ENCODE data around the gene NT5C2. TPM values are rescaled to one million over a fixed set of nuclear protein-coding genes. Genes with fewer than 3 reads are reported as not detected.

NT5C2 gene
- total and polyA plus RNA-seq, 4 donors = 89.2 to 118 (median 94.1) TPM

DNA sequence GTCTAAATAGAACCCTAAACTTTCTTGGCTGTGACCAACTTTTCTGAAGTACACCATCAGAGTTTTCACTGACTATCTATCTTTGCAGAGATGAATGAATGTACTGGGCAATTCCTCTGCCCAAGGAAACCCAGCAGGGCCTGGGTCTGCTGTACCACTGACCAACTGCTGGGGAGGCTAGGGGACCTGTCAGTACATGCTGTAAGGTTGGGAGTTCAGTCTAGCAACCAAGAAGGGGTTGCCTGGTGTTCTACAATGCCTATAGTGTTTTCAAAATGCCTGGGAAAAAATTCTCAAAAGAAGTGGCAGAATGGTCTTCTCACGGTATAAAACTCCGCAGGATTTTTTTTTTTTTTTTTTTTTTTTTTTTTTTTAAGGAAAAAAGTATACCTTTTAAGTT, 106.3 kb downstream of the NT5C2 start:
- Histone ChIP-seq H3K4me3 (ENCODE audit: low read depth, low read length) (no peak overlapping the region), H3K36me3 (ENCODE audit: control insufficient read depth, insufficient read depth, low read length) (peaks cover 28% of the 10 kb centered on the region), H3K27me3 (ENCODE audit: control insufficient read depth, insufficient read depth, low read length) (no peaks in the 10 kb centered on the region), H3K4me1 (ENCODE audit: control insufficient read depth, insufficient read depth, low read length) (no peaks in the 10 kb centered on the region), H3K27ac (ENCODE audit: low read depth, low read length) (no peak overlapping the region), H3K9me3 (ENCODE audit: control insufficient read depth, insufficient read depth, low read length) (no peaks in the 10 kb centered on the region)
- DNase-seq (ENCODE audit: low read depth in 4 of 6, low spot score in 6 of 6) = no peak
- no CpG with 5 or more reads among the region's 2 CpGs for WGBS (ENCODE audit: insufficient coverage)

DNA sequence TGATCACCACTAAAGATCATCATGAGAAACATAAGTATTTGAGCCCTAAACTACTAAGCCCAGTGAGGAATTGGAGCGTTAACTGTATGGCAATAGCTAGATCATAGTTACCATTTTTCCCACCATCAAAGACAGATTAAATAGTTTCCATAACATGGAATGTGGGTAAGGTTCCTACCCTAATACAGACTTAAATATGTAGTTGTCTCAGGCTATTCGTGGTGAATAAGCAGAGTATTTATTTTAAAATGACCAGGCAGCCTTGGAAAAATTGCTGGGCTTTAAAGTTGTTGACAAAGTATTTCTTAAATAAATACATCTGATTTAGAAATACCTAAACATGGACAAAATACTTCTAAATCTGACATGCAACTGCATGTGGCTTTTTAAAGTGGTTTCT, 106.8 kb downstream of the NT5C2 start:
- no peaks in the 10 kb centered on the region for H3K27me3 ChIP-seq (ENCODE audit: control insufficient read depth, insufficient read depth, low read length)
- no peaks in the 10 kb centered on the region for H3K4me1 ChIP-seq (ENCODE audit: control insufficient read depth, insufficient read depth, low read length)
- H3K27ac ChIP-seq (ENCODE audit: low read depth, low read length) = no peak overlapping the region
- DNase-seq (ENCODE audit: low read depth in 4 of 6, low spot score in 6 of 6) = no peak
- WGBS (ENCODE audit: insufficient coverage) = no CpG with 5 or more reads among the region's 2 CpGs
- peaks cover 27% of the 10 kb centered on the region for H3K36me3 ChIP-seq (ENCODE audit: control insufficient read depth, insufficient read depth, low read length)
- no peaks in the 10 kb centered on the region for H3K9me3 ChIP-seq (ENCODE audit: control insufficient read depth, insufficient read depth, low read length)
- H3K4me3 ChIP-seq (ENCODE audit: low read depth, low read length) = no peak overlapping the region

DNA sequence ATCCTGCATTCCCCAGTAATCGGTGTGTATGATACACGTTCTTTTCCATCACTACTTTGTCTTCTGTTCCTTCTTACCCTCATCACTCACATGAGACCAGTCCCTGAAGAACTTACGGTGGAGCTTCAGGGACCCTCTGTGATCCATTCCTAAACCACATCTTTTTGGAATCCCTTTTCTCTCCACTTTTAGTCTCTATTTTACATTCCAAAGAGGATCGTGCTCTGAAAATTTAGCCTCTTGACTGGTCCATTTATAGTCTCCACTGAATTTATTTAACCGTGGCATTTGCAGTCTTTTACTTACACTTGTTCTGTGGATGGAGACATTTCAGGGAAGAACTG, 109.1 kb downstream of the NT5C2 start:
- Histone ChIP-seq H3K27ac (ENCODE audit: low read depth, low read length) (no peak overlapping the region), H3K4me3 (ENCODE audit: low read depth, low read length) (no peak overlapping the region), H3K9me3 (ENCODE audit: control insufficient read depth, insufficient read depth, low read length) (no peaks in the 10 kb centered on the region), H3K27me3 (ENCODE audit: control insufficient read depth, insufficient read depth, low read length) (no peaks in the 10 kb centered on the region), H3K36me3 (ENCODE audit: control insufficient read depth, insufficient read depth, low read length) (peaks cover 29% of the 10 kb centered on the region), H3K4me1 (ENCODE audit: control insufficient read depth, insufficient read depth, low read length) (no peaks in the 10 kb centered on the region)
- WGBS (ENCODE audit: insufficient coverage) = 95% methylated on average over 4 of the region's 5 CpGs
- DNase-seq (ENCODE audit: low read depth in 4 of 6, low spot score in 6 of 6) = no peak

DNA sequence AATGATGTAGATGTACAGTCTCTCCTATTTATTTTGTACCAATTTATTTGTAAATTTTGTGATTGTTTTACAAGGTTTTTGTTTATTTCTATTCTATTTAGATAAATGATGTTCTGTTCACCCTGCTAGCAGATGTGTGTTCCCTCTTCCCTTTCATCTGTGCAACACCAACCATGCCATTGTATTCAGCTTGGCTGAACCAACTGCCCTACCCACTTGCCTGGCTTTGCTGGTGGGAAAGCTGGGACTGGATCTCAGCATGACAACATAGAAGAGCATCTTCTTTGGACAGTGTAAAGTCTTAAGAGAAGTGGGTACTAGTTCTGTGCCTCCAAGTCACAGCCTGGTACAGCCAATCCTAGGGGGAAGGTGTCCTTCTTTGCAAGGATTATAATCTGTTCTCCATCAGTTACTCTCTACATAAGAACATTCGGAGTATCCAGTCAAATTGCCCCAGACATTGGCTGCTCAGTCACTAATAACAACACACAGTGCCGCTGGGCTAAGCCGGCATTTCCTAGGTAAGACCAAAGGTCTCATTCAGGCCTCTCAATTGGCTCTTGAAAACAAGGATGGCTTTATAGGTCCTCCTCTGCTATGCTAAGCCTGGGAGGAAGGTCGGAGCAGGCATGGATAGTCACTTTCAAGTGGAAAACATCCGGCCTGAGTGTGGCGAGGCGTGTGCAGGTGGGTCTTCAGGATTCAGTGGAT, 109.7 kb downstream of the NT5C2 start:
- no peak for DNase-seq (ENCODE audit: low read depth in 4 of 6, low spot score in 6 of 6)
- Histone ChIP-seq H3K36me3 (ENCODE audit: control insufficient read depth, insufficient read depth, low read length) (peaks cover 32% of the 10 kb centered on the region), H3K4me1 (ENCODE audit: control insufficient read depth, insufficient read depth, low read length) (no peaks in the 10 kb centered on the region), H3K27me3 (ENCODE audit: control insufficient read depth, insufficient read depth, low read length) (no peaks in the 10 kb centered on the region), H3K4me3 (ENCODE audit: low read depth, low read length) (no peak overlapping the region), H3K27ac (ENCODE audit: low read depth, low read length) (no peak overlapping the region), H3K9me3 (ENCODE audit: control insufficient read depth, insufficient read depth, low read length) (no peaks in the 10 kb centered on the region)
- 98% methylated on average over 6 of the region's 7 CpGs for WGBS (ENCODE audit: insufficient coverage)

GRCh38 chr10:103082683-103083082, 110.4 kb downstream of the NT5C2 start:
- 100% methylated on average over 1 of the region's 1 CpG for WGBS (ENCODE audit: insufficient coverage)
- DNase-seq (ENCODE audit: low read depth in 4 of 6, low spot score in 6 of 6) = no peak
- Histone ChIP-seq H3K4me1 (ENCODE audit: control insufficient read depth, insufficient read depth, low read length) (no peaks in the 10 kb centered on the region), H3K36me3 (ENCODE audit: control insufficient read depth, insufficient read depth, low read length) (peaks cover 36% of the 10 kb centered on the region), H3K27ac (ENCODE audit: low read depth, low read length) (no peak overlapping the region), H3K4me3 (ENCODE audit: low read depth, low read length) (no peak overlapping the region), H3K27me3 (ENCODE audit: control insufficient read depth, insufficient read depth, low read length) (no peaks in the 10 kb centered on the region), H3K9me3 (ENCODE audit: control insufficient read depth, insufficient read depth, low read length) (no peaks in the 10 kb centered on the region)

GRCh38 chr10:103080891-103081581, 112.0 kb downstream of the NT5C2 start:
- no peak overlapping the region for H3K27ac ChIP-seq (ENCODE audit: low read depth, low read length)
- H3K27me3 ChIP-seq (ENCODE audit: control insufficient read depth, insufficient read depth, low read length) = no peaks in the 10 kb centered on the region
- DNase-seq (ENCODE audit: low read depth in 4 of 6, low spot score in 6 of 6) = no peak
- H3K9me3 ChIP-seq (ENCODE audit: control insufficient read depth, insufficient read depth, low read length) = no peaks in the 10 kb centered on the region
- peaks cover 52% of the 10 kb centered on the region for H3K36me3 ChIP-seq (ENCODE audit: control insufficient read depth, insufficient read depth, low read length)
- no peak overlapping the region for H3K4me3 ChIP-seq (ENCODE audit: low read depth, low read length)
- no peaks in the 10 kb centered on the region for H3K4me1 ChIP-seq (ENCODE audit: control insufficient read depth, insufficient read depth, low read length)
- WGBS (ENCODE audit: insufficient coverage) = 100% methylated on average over 4 of the region's 4 CpGs

GRCh38 chr10:103079946-103080345, 113.1 kb downstream of the NT5C2 start:
- Histone ChIP-seq H3K4me3 (ENCODE audit: low read depth, low read length) (no peak overlapping the region), H3K4me1 (ENCODE audit: control insufficient read depth, insufficient read depth, low read length) (no peaks in the 10 kb centered on the region), H3K9me3 (ENCODE audit: control insufficient read depth, insufficient read depth, low read length) (no peaks in the 10 kb centered on the region), H3K36me3 (ENCODE audit: control insufficient read depth, insufficient read depth, low read length) (peaks cover 55% of the 10 kb centered on the region), H3K27ac (ENCODE audit: low read depth, low read length) (no peak overlapping the region), H3K27me3 (ENCODE audit: control insufficient read depth, insufficient read depth, low read length) (no peaks in the 10 kb centered on the region)
- no peak for DNase-seq (ENCODE audit: low read depth in 4 of 6, low spot score in 6 of 6)
- 86% methylated on average over 7 of the region's 11 CpGs for WGBS (ENCODE audit: insufficient coverage)

GRCh38 chr10:103079100-103079499, 114.0 kb downstream of the NT5C2 start:
- Histone ChIP-seq H3K9me3 (ENCODE audit: control insufficient read depth, insufficient read depth, low read length) (no peaks in the 10 kb centered on the region), H3K4me1 (ENCODE audit: control insufficient read depth, insufficient read depth, low read length) (no peaks in the 10 kb centered on the region), H3K4me3 (ENCODE audit: low read depth, low read length) (no peak overlapping the region), H3K27ac (ENCODE audit: low read depth, low read length) (no peak overlapping the region), H3K36me3 (ENCODE audit: control insufficient read depth, insufficient read depth, low read length) (peaks cover 56% of the 10 kb centered on the region), H3K27me3 (ENCODE audit: control insufficient read depth, insufficient read depth, low read length) (no peaks in the 10 kb centered on the region)
- WGBS (ENCODE audit: insufficient coverage) = 94% methylated on average over 5 of the region's 7 CpGs
- DNase-seq (ENCODE audit: low read depth in 4 of 6, low spot score in 6 of 6) = no peak

GRCh38 chr10:103078676-103079075, 114.4 kb downstream of the NT5C2 start:
- 93% methylated on average over 11 of the region's 14 CpGs for WGBS (ENCODE audit: insufficient coverage)
- H3K27ac ChIP-seq (ENCODE audit: low read depth, low read length) = no peak overlapping the region

DNA sequence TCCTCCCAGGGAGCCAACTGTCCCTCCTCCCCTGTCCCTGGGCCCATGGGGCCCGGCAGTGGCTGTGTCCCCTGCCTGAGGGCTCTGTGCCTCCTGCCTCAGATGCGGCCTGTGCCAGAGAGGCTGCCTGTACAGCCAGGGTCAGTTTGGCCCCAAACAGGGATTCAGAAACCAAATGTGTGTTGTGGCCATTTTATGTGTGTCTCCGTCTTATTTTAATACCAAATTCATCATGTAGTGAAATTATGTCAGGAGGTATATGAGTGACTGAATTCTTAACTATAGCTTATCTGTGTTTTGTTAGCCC, 114.8 kb downstream of the NT5C2 start:
- Histone ChIP-seq H3K27ac (ENCODE audit: low read depth, low read length) (no peak overlapping the region), H3K9me3 (ENCODE audit: control insufficient read depth, insufficient read depth, low read length) (no peaks in the 10 kb centered on the region), H3K4me1 (ENCODE audit: control insufficient read depth, insufficient read depth, low read length) (no peaks in the 10 kb centered on the region), H3K36me3 (ENCODE audit: control insufficient read depth, insufficient read depth, low read length) (peaks cover 54% of the 10 kb centered on the region), H3K27me3 (ENCODE audit: control insufficient read depth, insufficient read depth, low read length) (no peaks in the 10 kb centered on the region), H3K4me3 (ENCODE audit: low read depth, low read length) (no peak overlapping the region)
- 40% methylated on average over 1 of the region's 3 CpGs for WGBS (ENCODE audit: insufficient coverage)
- no peak for DNase-seq (ENCODE audit: low read depth in 4 of 6, low spot score in 6 of 6)

More at GRCh38 chr10:103078676-103079075, 114.4 kb downstream of the NT5C2 start:
- DNase-seq (ENCODE audit: low read depth in 4 of 6, low spot score in 6 of 6) = no peak
- no peak overlapping the region for H3K4me3 ChIP-seq (ENCODE audit: low read depth, low read length)
- no peaks in the 10 kb centered on the region for H3K27me3 ChIP-seq (ENCODE audit: control insufficient read depth, insufficient read depth, low read length)
- H3K36me3 ChIP-seq (ENCODE audit: control insufficient read depth, insufficient read depth, low read length) = peaks cover 54% of the 10 kb centered on the region
- H3K9me3 ChIP-seq (ENCODE audit: control insufficient read depth, insufficient read depth, low read length) = no peaks in the 10 kb centered on the region
- H3K4me1 ChIP-seq (ENCODE audit: control insufficient read depth, insufficient read depth, low read length) = no peaks in the 10 kb centered on the region

All from spinal cord (tissue), 10 donors.